ENCODE measurements around the gene USE1.

Gene USE1

DNA sequence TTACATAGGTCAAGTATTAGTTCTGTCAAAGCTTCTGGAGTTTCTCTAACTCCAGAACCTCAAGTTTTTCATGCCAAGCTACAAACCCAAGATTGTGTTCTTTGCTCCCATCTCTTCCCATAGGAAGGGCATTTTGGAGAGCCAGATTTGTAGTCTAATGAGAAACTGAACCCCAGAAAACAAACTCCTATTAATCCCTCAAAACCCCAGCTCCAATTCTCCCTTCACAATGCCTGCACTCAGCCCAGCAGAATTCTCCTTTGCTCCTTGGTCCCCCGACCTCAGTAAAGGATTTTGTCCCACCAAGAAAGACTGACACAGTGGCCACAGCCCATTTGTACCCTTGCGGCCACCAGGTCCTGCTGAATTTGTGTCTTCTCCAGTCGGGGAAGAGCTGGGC is 41.0 kb downstream of the USE1 start:
- in situ Hi-C loops (cut with MboI; ENCODE audit: low sequenced_read_pairs), result no loop called here

DNA sequence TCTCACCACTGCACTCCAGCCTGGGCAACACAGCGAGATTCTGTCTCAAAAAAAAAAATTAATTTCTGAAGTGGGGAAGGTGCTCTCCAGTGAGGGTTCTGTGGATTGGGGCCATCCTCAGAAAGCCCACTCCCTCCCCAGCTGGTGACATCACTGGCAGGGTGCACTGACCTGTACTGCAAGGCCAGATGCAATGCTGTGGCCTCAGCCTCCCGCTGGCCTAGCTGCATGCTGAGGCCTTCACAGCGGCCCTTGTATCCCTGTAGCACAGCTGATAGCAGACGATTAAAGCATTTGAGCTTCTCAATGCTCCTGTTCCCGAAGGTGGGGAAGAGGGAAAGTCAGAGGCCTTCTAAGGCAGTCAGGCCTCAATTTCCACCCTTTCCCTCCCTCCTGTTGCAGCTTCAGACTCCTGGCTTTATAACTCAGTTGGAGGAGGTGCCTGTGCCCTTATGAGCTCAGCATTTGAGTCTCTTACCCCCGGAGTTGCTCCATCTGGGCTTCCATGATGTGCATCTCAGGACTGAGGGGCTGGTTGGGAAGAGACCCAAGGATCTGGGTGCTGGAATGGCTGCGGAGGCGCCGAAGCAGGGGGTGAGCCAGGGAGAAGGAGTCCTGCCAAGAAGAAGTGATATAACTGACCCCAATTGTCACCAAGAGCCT is 44.1 kb downstream of the USE1 start:
- in situ Hi-C loops (cut with MboI; ENCODE audit: low sequenced_read_pairs), result no loop called here

DNA sequence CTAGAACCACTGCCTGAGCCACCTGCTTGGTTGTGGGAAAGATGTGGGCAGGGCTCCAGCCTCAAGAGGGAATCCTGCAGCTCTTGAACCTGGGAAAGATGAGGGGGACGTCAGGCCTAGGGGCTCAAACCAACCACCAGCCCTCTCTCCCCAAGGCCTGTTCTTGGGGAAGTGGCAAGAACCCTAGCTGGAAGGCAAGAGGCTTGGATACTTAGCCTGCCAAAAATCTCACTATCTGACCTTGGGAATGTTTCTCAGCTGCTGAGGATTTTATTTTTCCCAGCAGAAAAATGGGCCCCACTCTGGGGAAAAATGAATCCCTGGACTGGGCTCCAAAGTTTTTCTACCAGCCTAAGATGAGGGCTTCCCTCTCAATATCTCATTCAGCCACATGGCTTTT is 44.8 kb downstream of the USE1 start:
- in situ Hi-C loops (cut with MboI; ENCODE audit: low sequenced_read_pairs), result no loop called here

DNA sequence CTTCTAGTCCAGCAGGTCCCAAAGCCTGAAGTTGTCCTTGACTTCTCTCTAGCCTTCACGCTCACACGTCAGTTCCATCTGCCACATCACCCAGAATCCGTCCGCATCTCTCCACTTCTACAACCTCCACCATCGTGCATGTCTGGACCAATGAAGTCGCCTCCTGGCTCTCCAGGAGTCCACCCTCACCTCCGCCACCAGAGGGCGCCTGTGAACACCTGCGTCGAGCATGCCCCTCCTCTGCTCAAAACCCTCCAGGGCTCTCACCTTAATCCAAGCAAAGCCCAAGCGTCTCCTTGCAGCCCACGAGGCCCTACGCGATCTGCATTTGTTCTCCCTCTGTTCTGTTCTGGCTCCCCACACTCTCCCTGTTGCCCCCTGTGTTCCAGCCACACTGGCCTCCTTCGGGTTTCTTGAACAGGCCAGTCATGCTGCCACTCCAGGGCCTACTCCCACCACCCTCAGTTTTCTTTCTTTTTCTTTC is 45.7 kb downstream of the USE1 start:
- in situ Hi-C loops (cut with MboI; ENCODE audit: low sequenced_read_pairs), result no loop called here

DNA sequence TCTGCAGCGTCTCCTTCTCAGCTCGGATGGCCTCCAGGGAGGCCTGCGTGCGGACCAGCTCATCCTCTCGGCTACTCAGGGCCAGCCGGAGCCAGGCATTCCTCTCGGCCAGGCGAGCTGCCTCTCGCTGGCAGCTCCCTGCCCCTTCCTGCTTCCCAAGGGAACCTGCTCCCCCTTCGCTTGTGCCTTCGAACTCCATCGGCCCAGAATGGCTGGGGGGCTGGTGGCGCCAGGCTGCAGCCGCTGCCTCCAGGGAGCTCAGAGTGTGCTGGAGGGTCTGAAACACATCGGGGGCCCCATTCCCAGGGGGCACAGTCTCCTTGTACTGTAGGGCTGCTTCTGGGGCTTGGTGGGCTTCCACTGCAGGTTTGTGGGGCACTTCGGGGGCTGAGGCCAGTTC is 47.4 kb downstream of the USE1 start:
- in situ Hi-C loops (cut with MboI; ENCODE audit: low sequenced_read_pairs), result no loop called here

DNA sequence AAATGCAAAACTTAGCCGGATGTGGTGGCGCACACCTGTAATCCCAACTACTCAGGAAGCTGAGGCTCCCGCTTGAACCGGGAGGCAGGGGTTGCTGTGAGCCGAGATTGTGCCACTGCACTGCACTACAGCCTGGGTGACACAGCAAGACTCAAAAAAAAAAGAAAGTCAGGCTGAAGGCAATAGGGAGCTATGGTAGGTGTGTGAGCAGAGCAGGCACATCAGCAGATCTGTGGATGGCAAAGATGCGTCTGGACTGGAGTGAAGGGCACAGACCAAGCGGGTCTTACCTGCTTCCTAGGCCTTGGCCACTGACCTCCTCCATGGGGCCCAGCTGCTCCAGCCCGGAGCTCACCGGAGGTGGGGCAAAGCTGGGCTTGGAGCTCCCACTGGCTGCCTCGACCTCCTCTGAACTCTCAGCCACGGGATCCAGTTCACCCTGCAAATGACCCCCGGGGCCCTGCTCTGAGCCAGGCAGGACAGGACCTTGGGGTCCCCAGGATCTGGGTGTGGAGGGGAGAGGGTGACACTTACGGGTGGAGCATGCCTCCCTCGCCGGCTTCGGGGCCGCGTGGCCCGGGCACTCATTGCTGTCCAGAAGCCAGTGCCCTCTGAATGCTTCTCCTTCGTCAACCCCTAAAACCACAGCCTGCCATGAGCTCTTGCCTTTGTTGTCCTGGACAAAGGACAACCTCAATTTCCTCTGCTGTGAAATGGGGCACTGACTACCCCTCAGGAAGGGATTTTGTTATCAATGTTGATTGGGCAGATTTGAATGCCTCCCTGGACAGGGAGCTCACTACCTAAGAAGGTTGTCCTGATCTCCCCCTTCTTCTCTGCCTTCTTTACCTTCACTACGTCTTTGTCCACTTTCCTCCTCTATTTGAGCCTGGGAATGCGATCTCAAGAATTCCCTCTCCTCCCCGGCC is 48.8 kb downstream of the USE1 start:
- in situ Hi-C loops (cut with MboI; ENCODE audit: low sequenced_read_pairs), result no loop called here

DNA sequence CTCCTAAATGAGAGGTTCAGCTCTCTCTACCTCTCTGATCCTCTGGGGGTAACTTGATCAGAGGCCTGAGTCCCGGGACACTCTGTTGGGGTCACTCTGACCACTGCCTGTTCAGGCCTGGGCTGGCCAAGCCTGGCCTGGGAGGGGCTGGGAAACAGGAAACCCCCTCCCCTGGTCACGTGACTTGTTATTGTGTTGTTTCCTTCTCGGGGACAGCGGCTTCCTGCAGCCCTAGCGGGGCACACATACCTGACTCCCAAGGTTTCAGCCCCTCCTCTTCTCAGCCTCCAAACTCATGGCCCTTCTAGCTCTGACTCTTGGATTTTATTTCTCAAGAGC is 49.5 kb downstream of the USE1 start, which contains the start of gene USHBP1:
Gene USHBP1, minus strand, starts transcription at position 105 of the 339 bp plus-strand sequence. CDS start 446 bp downstream, outside the sequence.
- in situ Hi-C loops (cut with MboI; ENCODE audit: low sequenced_read_pairs), result no loop called here

DNA sequence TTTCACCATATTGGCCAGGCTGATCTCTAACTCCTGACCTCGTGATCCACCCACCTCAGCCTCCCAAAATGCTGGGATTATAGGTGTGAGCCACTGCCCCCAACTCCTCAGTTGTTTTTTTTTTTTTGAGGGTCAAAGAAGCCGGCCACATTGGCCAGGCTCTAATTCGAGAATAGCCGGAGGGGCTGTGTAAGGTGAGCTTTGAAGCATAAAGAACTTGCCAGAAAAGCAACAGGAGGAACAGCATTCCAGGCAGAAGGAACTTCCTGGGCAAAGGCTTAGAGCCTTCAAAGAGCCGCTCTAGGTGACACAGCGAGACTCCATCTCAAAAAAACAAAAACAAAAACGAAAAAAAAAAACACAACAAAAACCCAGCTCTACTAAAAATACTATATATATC is 50.9 kb downstream of the USE1 start:
- in situ Hi-C loops (cut with MboI; ENCODE audit: low sequenced_read_pairs), result no loop called here

DNA sequence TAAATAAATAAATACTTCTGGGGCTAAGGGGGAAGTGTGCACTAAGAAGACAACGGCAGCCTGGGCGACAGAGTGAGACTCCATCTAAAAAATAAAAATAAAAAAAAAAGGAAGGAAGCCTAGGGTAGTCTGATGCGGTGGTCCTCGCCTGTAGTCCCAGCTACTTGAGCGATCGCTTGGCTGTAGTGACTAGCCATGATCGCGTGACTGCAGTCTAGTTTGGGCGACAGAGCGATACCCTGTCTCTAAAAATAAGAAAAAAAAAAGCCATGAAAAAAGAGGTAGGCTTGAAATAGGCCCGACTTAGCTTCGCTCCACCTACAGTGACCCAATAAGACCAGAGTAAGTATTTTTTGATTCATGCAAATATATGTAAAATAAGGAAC is 51.4 kb downstream of the USE1 start:
- in situ Hi-C loops (cut with MboI; ENCODE audit: low sequenced_read_pairs), result no loop called here

DNA sequence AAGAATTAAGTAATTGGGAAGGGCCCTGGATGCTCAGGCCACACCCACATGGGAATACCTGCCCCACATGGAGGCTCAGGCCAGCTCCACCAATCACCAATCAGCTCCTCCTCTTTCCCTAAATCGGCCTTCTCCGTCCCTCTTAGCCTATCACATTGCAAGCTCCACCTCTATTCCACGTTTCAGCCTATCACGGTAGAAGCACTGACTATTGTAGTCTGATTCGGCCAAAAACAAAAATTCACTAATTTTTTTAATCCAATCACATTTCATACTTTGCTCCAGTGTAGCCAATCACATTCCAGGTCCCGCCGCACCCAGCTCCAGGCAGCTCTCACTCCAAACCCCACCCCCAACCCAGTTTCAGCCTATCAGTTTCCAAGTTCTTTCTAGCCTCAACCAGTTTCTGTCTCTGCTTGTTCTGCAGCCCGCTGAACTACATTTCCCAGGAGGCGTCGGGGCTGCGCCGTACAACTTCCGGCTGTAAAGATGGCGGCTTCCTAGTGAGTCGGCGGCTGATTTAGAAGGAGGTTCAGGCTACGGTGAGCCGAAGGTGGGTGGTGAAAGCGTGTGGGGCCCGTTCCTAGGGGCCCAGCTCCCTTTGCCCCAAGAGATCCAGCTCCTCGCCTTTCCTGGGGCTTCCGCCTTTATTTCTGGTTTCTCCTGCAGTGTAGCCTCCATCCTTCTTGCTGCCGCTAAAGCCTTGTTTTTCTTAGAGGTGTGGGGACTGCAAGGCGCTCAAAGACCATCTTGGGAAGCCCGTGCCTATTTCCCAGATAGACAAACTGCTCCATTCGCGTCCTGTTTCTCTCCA is 52.0 kb downstream of the USE1 start, which contains the start of gene BABAM1:
Gene BABAM1, plus strand, starts transcription at position 469 of the 814 bp plus-strand sequence. CDS start 1,364 bp downstream, outside the sequence.
- in situ Hi-C loops (cut with MboI; ENCODE audit: low sequenced_read_pairs), result no loop called here

DNA sequence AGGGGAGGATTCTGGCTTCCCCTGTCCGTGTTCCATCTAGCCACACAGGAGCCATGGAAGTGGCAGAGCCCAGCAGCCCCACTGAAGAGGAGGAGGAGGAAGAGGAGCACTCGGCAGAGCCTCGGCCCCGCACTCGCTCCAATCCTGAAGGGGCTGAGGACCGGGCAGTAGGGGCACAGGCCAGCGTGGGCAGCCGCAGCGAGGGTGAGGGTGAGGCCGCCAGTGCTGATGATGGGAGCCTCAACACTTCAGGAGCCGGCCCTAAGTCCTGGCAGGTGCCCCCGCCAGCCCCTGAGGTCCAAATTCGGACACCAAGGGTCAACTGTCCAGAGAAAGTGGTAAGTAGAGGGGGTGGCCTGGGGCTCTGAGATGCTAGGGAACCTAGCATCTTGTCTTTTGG is 53.6 kb downstream of the USE1 start:
- in situ Hi-C loops (cut with MboI; ENCODE audit: low sequenced_read_pairs), result no loop called here
